RWPE2 (cell line): ENCODE measurements around the gene NFIX.
A peak's percentile ranks its signal among the peaks of the same experiment; 100 is the strongest.

ENCODE experiments used
- ATAC-seq: fragments of 200-7000 bp; cut with Tn5 transposase; 3 replicates; pipeline ENCODE4 v1.9.1; 2021; ENCODE audit warnings: low read depth
- DNase-seq: peaks from one replicate; pipeline ENCODE4 v3.0.0-alpha.2; 2020; ENCODE audit warnings: low spot score
- H3K27ac ChIP-seq: fragments of 450-650 bp; 2 replicates; pipeline ENCODE4 v1.5.1; 2017; ENCODE audit warnings: mild to moderate bottlenecking; ENCODE audit not compliant: poor library complexity, severe bottlenecking
- H3K27me3 ChIP-seq: fragments of 250-450 bp; sonication (Bioruptor Pico); 2 replicates; pipeline ENCODE4 v1.5.1; 2021; ENCODE audit warnings: mild to moderate bottlenecking, moderate library complexity; ENCODE audit not compliant: insufficient read depth, poor library complexity, severe bottlenecking
- H3K36me3 ChIP-seq: fragments of 250-450 bp; sonication (Bioruptor Pico); 2 replicates; pipeline ENCODE4 v1.5.1; 2020; ENCODE audit warnings: low read depth, mild to moderate bottlenecking, moderate library complexity
- H3K4me1 ChIP-seq: fragments of 250-450 bp; sonication (Bioruptor Pico); 2 replicates; pipeline ENCODE4 v1.5.1; 2021; ENCODE audit warnings: mild to moderate bottlenecking, moderate library complexity; ENCODE audit not compliant: insufficient read depth, poor library complexity, severe bottlenecking
- H3K4me3 ChIP-seq: fragments of 250-450 bp; sonication (Bioruptor Pico); 2 replicates; pipeline ENCODE4 v1.5.1; 2021; ENCODE audit warnings: mild to moderate bottlenecking, moderate library complexity; ENCODE audit not compliant: severe bottlenecking
- H3K9me3 ChIP-seq: fragments of 250-450 bp; sonication (Bioruptor Pico); 2 replicates; pipeline ENCODE4 v1.5.1; 2021; ENCODE audit warnings: mild to moderate bottlenecking, moderate library complexity; ENCODE audit not compliant: severe bottlenecking
- TF ChIP-seq, protein P1 (sequence below): fragments of 450-650 bp; IDR thresholded peaks from one replicate; pipeline ENCODE4 v1.5.1; 2017; ENCODE audit warnings: mild to moderate bottlenecking, moderate library complexity; ENCODE audit not compliant: poor library complexity, severe bottlenecking

Gene NFIX

GRCh38 chr19:13102666-13103580, 107.6 kb downstream of the NFIX start, which contains the start of gene LYL1:
Gene LYL1 (minus strand): TSS chr19:13102858. CDS start chr19:13101171, 1,687 bp downstream.
- Histone ChIP-seq H3K4me1 (no peaks in the 10 kb centered on the region), H3K4me3 (peak within 1 kb of the TSS; percentile 2), H3K27ac (no peak within 1 kb of the TSS), H3K27me3 (no peaks in the 10 kb centered on the region), H3K9me3 (no peaks in the 10 kb centered on the region), H3K36me3 (0 out of 2 replicates have a peak, but pooled peaks cover 6% of the 10 kb centered on the region)
- peak; percentile 22 for ATAC-seq
- TF ChIP-seq, protein P1, sequence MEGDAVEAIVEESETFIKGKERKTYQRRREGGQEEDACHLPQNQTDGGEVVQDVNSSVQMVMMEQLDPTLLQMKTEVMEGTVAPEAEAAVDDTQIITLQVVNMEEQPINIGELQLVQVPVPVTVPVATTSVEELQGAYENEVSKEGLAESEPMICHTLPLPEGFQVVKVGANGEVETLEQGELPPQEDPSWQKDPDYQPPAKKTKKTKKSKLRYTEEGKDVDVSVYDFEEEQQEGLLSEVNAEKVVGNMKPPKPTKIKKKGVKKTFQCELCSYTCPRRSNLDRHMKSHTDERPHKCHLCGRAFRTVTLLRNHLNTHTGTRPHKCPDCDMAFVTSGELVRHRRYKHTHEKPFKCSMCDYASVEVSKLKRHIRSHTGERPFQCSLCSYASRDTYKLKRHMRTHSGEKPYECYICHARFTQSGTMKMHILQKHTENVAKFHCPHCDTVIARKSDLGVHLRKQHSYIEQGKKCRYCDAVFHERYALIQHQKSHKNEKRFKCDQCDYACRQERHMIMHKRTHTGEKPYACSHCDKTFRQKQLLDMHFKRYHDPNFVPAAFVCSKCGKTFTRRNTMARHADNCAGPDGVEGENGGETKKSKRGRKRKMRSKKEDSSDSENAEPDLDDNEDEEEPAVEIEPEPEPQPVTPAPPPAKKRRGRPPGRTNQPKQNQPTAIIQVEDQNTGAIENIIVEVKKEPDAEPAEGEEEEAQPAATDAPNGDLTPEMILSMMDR: no peak
- DNase-seq: no peak

DNA sequence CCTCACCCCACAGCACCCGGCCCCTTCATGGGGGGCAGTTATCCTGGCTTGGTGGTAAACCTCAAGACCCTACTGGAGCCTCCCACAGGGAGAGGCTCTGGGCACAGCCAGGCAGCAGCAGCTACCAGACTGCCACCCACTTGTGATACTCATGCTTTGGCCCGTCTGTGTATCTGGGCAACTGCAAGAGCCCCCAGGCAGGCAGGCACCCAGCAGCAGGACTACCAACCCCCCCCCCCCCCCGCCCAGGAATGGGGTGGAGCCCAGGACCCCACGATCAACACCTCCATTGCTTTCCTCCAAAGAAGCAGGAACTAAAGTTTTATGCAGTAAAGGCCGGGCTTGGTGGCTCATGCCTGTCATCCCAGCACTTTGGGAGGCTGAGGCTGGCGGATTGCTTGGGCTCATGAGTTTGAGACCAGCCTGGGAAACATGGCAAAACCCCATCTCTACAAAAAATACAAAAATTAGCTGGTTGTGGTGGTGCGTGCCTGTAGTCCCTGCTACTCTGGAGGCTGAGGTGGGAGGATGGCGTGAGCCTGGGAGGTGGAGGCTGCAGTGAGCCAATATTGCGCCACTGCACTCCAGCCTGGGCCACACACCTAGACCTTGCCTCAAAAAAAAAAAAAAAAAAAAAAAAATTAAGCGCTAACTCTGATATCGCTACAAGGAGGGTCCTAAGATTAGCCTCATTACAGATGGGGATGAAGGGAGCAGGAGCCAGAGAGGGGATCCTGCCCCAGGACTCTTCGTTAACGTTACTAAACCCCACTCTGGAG, 108.5 kb downstream of the NFIX start:
- no peaks in the 10 kb centered on the region for H3K9me3 ChIP-seq
- DNase-seq (no peak), ATAC-seq (no peak)
- peaks cover 10% of the 10 kb centered on the region; the same call in 1 of the 2 replicates for H3K36me3 ChIP-seq
- H3K4me3 ChIP-seq: no peak overlapping the region
- H3K4me1 ChIP-seq: no peaks in the 10 kb centered on the region
- H3K27me3 ChIP-seq: no peaks in the 10 kb centered on the region
- H3K27ac ChIP-seq: no peak overlapping the region
- TF ChIP-seq, protein P1: no peak

GRCh38 chr19:13104360-13104847, 109.1 kb downstream of the NFIX start:
- Histone ChIP-seq H3K27me3 (no peaks in the 10 kb centered on the region), H3K4me3 (no peak overlapping the region), H3K27ac (no peak overlapping the region), H3K4me1 (no peaks in the 10 kb centered on the region), H3K36me3 (peaks cover 16% of the 10 kb centered on the region; the same call in 1 of the 2 replicates), H3K9me3 (no peaks in the 10 kb centered on the region)
- TF ChIP-seq, protein P1: peak; percentile 61
- ATAC-seq (peak; percentile 20; the same call in 1 of the 3 replicates), DNase-seq (no peak)

DNA sequence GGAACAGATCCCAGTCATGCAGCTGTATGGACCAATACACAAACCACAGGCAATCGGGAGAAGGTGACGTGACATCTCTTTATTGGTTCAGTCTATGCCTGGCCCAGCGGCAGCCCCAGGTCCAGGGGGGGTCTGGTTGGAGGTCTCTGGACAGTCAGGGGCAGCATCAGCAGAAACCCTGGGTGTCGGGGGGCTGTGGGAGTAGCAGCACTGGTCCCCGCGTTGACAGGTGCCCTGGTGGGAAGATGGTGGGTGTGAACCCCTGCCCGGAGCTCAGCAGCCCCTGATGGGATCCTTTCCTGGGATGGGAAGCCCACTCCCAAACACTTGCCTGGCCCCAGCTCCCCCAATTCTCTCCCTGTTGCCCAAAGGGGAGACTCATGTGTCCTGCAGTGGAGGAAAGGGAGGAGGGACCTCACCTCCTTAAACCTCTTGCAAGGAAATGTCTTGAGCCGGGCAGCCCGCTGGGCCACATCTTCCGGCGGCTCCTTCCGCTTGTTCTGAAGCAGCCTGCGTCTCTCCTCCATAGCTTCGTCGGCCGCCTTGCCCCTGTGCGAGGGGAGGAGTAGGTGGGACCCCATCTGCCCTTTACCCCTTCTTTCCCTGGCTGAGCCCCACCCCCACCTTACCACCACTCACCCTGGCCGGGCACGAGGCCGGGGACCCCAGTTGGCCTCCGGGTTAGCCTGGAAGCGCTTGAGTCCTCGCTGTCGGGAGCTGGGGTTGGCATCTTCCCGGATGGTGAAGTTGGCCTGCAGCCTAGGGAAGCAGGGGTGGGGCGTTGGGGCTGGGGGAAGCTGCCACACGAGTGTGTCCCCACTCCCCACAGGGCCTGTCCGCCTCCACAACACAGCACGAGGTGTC, 109.8 kb downstream of the NFIX start:
- H3K27ac ChIP-seq: no peak overlapping the region
- DNase-seq (no peak), ATAC-seq (no peak)
- TF ChIP-seq, protein P1: peak; percentile 38
- no peaks in the 10 kb centered on the region for H3K9me3 ChIP-seq
- H3K4me3 ChIP-seq: no peak overlapping the region
- H3K27me3 ChIP-seq: no peaks in the 10 kb centered on the region
- no peaks in the 10 kb centered on the region for H3K4me1 ChIP-seq
- peaks cover 16% of the 10 kb centered on the region; the same call in 1 of the 2 replicates for H3K36me3 ChIP-seq
